ENCODE data around the gene WBP2. TPM values are rescaled to one million over a fixed set of nuclear protein-coding genes. Genes with fewer than 3 reads are reported as not detected.

Gene WBP2
- total RNA-seq, 1 donor from 2014 or later, result 69.6 TPM

DNA sequence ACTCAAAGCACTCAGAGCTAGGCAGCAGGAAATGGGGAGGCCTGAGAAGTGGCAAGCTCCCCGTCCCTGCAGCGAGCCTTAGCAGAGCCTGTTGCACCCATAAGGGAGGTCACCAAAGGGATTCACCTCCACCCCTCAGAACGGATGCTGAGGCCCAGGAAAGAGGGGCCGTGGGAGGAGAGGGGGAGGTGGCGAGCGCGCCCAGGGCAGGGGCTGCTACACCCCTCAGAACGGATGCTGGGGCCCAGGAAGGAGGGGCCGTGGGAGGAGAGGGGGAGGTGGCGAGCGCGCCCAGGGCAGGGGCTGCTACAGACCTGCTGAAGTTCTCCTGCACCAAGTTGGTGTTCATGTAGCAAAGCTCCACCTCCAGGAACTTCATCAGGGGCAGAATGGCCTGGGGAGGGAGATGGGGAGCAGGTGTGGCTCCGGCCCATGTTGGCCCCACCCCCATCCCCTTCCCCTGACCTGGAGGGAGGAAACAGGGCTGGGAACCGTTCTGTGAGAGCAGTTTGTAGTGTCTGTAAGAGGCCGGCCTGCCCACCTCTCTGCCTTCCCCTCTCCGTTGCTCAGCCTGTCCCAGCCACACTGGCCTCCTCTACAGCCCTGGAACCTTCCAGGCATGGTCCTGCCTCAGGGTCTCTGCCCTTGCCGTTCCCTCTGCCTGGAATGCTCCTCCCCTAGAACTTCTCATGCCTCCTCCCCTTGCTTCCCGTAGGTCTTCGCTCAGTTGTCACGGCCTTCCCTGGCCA is 22.3 kb downstream of the WBP2 start:
- Mint-ChIP-seq H3K4me3 (ENCODE audit: unreplicated experiment) (peak overlapping the region; percentile 40), H3K4me1 (ENCODE audit: unreplicated experiment) (peaks cover 16% of the 10 kb centered on the region), H3K9me3 (ENCODE audit: unreplicated experiment) (no peaks in the 10 kb centered on the region), H3K36me3 (ENCODE audit: low read depth, unreplicated experiment) (peaks cover 5% of the 10 kb centered on the region), H3K27ac (ENCODE audit: unreplicated experiment) (no peak overlapping the region), H3K27me3 (ENCODE audit: unreplicated experiment) (peaks cover 9% of the 10 kb centered on the region)
- TF ChIP-seq, protein P1, sequence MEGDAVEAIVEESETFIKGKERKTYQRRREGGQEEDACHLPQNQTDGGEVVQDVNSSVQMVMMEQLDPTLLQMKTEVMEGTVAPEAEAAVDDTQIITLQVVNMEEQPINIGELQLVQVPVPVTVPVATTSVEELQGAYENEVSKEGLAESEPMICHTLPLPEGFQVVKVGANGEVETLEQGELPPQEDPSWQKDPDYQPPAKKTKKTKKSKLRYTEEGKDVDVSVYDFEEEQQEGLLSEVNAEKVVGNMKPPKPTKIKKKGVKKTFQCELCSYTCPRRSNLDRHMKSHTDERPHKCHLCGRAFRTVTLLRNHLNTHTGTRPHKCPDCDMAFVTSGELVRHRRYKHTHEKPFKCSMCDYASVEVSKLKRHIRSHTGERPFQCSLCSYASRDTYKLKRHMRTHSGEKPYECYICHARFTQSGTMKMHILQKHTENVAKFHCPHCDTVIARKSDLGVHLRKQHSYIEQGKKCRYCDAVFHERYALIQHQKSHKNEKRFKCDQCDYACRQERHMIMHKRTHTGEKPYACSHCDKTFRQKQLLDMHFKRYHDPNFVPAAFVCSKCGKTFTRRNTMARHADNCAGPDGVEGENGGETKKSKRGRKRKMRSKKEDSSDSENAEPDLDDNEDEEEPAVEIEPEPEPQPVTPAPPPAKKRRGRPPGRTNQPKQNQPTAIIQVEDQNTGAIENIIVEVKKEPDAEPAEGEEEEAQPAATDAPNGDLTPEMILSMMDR (IDR thresholded peaks at IDR 0.05; ENCODE audit: unreplicated experiment), result no peak
- DNase-seq (ENCODE audit: low spot score), result peak; percentile 38

DNA sequence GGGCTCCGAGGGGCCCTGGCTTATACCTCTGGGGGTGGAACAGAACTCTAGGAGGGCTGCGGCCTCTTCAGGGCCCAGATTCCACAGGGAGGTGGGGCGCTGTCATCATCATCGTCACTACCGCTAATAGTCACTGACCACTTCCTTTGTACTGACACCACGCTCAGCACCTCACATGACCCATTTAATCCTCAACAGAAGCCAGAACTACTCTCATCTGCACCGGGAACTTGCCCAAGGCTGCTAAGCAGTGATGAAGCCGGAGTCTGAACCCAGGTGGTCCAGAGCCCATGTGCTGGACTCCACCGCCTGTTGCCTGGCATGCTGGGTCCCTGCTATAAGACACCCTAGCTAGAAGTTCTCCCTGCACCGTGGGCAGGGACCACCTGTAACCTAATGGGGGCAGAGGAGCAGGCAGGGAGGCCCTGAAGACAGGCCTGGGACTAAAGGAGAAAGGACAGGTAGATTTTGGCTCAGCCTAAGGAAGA is 22.9 kb downstream of the WBP2 start:
- H3K36me3 Mint-ChIP-seq (ENCODE audit: low read depth, unreplicated experiment), result peaks cover 5% of the 10 kb centered on the region
- DNase-seq (ENCODE audit: low spot score), result no peak
- H3K4me3 Mint-ChIP-seq (ENCODE audit: unreplicated experiment), result peak overlapping the region; percentile 21
- TF ChIP-seq, protein P1 (IDR thresholded peaks at IDR 0.05; ENCODE audit: unreplicated experiment), result no peak
- H3K27ac Mint-ChIP-seq (ENCODE audit: unreplicated experiment), result peak overlapping the region; percentile 5
- no peaks in the 10 kb centered on the region for H3K9me3 Mint-ChIP-seq (ENCODE audit: unreplicated experiment)
- H3K4me1 Mint-ChIP-seq (ENCODE audit: unreplicated experiment), result peaks cover 16% of the 10 kb centered on the region
- H3K27me3 Mint-ChIP-seq (ENCODE audit: unreplicated experiment), result peaks cover 9% of the 10 kb centered on the region

DNA sequence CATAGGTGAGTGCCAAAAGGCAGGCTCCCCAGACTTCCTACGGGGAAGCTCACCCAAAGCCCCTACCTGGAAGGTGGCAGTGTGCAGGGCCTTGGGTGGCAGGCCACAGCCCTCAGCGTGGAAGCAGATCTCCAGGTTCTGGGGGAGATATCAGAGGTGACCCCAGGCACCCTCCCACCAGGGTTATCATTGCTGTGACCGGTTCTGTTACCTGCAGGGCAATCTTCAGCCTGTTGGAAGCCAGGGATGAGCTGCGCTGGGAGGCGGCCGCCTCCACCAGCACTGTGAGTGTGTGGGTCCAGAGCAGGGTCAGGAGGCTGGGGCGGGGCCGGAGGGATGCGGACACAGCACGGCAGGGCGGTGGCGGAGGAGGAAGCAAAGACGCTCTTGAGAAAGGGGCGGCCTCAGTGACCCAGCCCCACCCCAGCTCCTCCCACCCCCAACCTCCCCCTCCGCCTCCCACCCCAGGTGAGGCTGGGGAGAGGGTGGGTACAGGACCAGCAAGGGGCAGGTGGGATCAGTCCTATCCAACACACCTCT is 24.0 kb downstream of the WBP2 start:
- no peak overlapping the region for H3K4me3 Mint-ChIP-seq (ENCODE audit: unreplicated experiment)
- no peak overlapping the region for H3K27ac Mint-ChIP-seq (ENCODE audit: unreplicated experiment)
- H3K9me3 Mint-ChIP-seq (ENCODE audit: unreplicated experiment), result no peaks in the 10 kb centered on the region
- TF ChIP-seq, protein P1 (IDR thresholded peaks at IDR 0.05; ENCODE audit: unreplicated experiment), result no peak
- H3K4me1 Mint-ChIP-seq (ENCODE audit: unreplicated experiment), result peaks cover 16% of the 10 kb centered on the region
- DNase-seq (ENCODE audit: low spot score), result no peak
- H3K27me3 Mint-ChIP-seq (ENCODE audit: unreplicated experiment), result peaks cover 9% of the 10 kb centered on the region
- H3K36me3 Mint-ChIP-seq (ENCODE audit: low read depth, unreplicated experiment), result peaks cover 5% of the 10 kb centered on the region

DNA sequence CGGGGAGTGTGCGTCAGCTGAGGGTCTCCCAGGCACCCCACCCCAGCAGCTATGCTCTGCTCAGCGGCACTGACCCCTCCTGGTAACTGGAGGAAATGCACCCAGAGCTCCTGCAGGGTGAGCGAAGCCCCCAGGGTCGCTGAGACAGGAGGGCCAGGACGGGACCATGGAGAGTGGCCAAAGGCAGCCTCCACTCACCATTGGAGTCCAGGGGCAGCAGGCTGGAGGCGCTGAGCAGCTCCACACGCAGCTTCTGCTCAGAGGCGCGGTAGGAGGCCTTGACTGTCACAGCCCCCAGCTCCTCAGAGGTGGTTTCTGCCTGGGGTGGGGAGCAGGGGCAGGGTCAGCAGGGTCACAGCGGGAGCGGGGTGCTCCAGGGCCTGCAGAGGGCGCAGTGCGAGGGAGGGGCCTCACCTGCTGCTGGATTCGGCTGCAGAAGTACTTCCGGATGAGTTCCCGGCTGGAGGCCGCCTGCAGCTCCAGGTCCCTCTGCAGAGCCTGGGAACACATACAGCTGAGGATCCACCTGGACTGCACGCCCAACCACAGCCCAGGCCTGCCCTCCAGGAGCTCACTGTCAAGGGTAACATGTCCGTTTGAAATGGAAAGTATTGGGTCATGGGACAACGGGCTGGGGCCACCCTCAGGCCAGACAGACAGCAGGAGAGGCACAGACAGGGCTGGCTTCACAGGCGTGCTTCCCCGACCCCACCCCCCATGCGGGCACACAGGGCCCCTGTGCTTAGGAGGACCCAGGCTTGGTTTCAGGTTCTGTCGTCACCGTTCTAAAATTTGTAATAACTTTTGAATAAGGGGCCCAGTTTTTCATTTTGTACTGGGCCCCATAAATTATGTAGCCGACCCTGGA is 24.7 kb downstream of the WBP2 start:
- no peaks in the 10 kb centered on the region for H3K9me3 Mint-ChIP-seq (ENCODE audit: unreplicated experiment)
- H3K4me3 Mint-ChIP-seq (ENCODE audit: unreplicated experiment), result no peak overlapping the region
- H3K27ac Mint-ChIP-seq (ENCODE audit: unreplicated experiment), result no peak overlapping the region
- peak; percentile 70 for DNase-seq (ENCODE audit: low spot score)
- H3K27me3 Mint-ChIP-seq (ENCODE audit: unreplicated experiment), result peaks cover 9% of the 10 kb centered on the region
- H3K36me3 Mint-ChIP-seq (ENCODE audit: low read depth, unreplicated experiment), result peaks cover 5% of the 10 kb centered on the region
- TF ChIP-seq, protein P1 (IDR thresholded peaks at IDR 0.05; ENCODE audit: unreplicated experiment), result peak; percentile 69
- peaks cover 16% of the 10 kb centered on the region for H3K4me1 Mint-ChIP-seq (ENCODE audit: unreplicated experiment)
